Ovary (tissue), 3 donors: Measurements from ENCODE around the gene SPDEF.

Experiments used
- POLR2A ChIP-seq: fragments of 450-650 bp; IDR thresholded peaks from one replicate; pipeline ENCODE4 v1.6.1; 2017; ENCODE audit warnings: antibody characterized with exemption, mild to moderate bottlenecking, moderate library complexity
- TF ChIP-seq, protein P1 (sequence below), 3 donors: fragments of 450-650 bp in 2 of 3; fragments of 200-600 bp in 1 of 3; IDR thresholded peaks; one replicate each; pipeline versions ENCODE4 v1.5.1 to v1.8.0; 2016 to 2022; ENCODE audit warnings: antibody characterized with exemption in 3 of 3, mild to moderate bottlenecking in 1 of 3
- donor health status: DM: no; HTN: no; CAD: no.

DNA sequence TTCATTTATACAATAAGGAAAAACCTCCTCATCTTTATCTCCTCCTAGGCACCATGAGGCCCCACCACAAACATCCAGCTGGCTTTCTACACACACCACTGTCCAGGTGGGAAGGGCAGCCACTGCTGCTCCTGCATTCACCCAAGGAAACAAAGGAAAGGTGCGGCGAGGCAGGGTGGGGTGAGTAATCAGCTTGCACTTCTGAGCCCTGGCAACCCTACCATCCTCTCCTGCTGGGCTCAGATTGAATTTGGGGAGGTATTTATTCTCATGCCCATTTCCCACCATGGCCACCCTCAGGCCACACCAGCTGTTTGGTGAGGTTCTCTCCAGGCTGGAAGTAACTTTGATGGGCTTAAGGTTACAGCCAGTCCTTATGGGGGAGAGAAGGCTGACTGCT lies 31.2 kb upstream of the SPDEF start:
- TF ChIP-seq, protein P1, sequence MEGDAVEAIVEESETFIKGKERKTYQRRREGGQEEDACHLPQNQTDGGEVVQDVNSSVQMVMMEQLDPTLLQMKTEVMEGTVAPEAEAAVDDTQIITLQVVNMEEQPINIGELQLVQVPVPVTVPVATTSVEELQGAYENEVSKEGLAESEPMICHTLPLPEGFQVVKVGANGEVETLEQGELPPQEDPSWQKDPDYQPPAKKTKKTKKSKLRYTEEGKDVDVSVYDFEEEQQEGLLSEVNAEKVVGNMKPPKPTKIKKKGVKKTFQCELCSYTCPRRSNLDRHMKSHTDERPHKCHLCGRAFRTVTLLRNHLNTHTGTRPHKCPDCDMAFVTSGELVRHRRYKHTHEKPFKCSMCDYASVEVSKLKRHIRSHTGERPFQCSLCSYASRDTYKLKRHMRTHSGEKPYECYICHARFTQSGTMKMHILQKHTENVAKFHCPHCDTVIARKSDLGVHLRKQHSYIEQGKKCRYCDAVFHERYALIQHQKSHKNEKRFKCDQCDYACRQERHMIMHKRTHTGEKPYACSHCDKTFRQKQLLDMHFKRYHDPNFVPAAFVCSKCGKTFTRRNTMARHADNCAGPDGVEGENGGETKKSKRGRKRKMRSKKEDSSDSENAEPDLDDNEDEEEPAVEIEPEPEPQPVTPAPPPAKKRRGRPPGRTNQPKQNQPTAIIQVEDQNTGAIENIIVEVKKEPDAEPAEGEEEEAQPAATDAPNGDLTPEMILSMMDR (IDR thresholded peaks at IDR 0.05): no peak
- TF ChIP-seq POLR2A: no peak
